A172 (cell line): Measurements from ENCODE around the gene PHC1. TPM values are rescaled to one million over a fixed set of nuclear protein-coding genes. Genes with fewer than 3 reads are reported as not detected.
"Not testable (repeated sequence)": the region's sequence is repeated elsewhere in the genome, so short reads cannot be mapped to it uniquely, and the experiment has no call there.

Experiments
- DNase-seq: peaks from one replicate; pipeline ENCODE4 v3.0.0-alpha.2; 2015; ENCODE audit warnings: low spot score
- total RNA-seq: library from RNA; depleted of rRNA; stranded (reverse); fragments of >200 nt; shearing (Covaris generic); gene quantifications from 2 replicates; pipeline ENCODE4 v1.2.3, GENCODE V29; 2014; rRNA removed

The PHC1 gene
- total RNA-seq, result 6.6 and 7.3 TPM in 2 replicates

DNA sequence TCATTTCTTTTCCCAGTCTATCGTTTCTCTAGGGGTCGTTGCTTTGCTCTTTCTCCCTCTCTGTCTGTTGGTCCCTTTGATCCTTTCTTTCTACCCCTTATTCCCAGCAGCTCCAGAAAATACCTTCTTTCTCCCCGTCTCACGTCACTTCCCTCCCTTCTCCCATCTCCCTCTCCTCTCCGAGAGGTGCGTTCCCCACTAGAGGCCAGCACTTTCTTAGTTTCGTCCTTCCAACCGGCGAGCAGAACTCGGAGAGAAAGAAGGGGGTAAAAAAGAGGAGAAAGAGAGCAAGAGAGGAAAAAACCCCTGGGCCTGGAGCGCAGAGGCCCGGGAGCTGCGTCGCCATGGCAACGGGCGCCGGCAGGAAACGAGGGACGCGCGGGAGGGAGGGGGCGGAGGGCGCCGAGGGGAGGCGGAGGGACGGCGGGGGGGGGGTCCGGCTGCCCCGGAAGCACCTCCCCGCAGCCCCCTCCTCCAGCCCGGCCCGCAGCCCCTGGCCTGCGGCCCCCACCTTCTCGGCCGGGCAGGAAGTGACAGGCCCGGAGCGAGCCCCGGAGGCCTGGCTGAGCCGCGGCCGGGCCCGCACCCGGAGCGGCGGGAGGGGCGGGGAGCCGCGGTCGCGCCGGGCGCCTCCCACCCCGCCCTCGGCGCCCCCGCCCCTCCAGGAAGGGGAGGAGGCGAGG is at the start of gene PHC1:
Gene PHC1, plus strand, starts transcription at position 477 of the 683 bp plus-strand sequence. CDS start 3,169 bp downstream, outside the sequence.
- DNase-seq, result peak; percentile 39

DNA sequence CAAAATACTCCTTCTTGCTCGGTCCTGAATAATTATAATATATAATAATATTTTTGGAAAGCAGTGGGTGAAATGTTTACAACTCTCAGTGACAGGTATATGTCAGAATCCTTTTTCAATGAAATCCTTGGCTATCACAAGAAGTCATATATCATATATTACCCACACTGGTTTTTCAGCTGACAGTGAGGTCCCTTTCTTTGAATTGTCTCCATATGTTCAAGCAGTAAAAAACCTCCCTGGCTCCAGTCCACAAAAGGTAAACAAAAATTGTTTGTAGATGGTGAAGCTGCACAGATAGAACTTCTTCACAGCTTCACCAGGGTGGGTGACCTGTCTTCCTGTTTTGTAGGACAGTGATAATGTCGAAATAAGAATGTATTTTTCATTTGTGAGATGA is 47.9 kb upstream of the PHC1 start:
- DNase-seq, result no peak

DNA sequence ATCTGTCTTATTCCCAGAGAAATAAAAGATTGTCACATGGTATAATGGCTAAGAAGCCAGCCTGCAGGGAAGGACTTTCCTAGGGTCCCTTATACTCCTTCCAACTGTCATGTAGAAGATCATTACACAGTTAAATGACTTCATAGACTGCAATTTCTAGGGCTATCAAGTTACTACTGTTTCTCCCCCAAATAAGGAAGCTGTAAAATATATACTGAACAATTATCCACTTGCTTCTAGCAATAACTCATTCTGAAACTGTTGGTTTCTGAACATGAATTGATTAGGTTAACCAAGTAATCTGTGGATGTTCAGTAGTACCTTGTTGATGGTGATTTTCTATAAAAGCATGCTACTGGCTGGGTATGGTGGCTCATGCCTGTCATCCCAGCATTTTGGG is 47.3 kb upstream of the PHC1 start:
- DNase-seq, result no peak

DNA sequence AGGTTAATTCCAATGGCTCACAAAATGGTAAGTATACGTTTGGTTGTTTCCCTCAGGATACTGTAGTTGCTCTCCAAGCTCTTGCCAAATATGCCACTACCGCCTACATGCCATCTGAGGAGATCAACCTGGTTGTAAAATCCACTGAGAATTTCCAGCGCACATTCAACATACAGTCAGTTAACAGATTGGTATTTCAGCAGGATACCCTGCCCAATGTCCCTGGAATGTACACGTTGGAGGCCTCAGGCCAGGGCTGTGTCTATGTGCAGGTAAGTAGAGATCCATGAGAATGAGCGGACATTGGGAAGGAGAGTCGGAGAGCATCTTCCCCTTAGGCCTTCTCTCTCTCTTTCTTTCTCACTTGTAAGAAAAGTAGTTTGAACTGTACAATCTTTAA is 46.5 kb upstream of the PHC1 start:
- DNase-seq, result no peak

DNA sequence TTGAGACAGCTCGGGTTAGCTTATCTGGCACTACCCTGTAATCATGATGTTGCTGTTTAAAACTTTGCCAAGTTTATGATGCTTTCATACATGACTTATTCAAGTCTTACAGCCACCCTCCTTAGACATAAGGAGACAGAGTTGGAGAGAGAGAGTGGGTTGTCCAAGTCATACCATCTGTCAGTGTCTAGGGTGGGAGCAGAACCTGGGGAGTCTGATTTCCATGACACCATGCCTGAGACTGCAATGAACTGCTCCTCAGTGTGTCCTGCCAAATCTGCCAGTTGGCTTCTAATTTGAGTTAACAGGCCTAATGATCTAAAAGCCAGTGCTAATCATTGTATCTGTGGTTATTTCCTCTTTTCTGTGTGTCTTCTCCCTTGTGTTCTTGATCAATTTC is 43.7 kb upstream of the PHC1 start:
- no peak for DNase-seq

DNA sequence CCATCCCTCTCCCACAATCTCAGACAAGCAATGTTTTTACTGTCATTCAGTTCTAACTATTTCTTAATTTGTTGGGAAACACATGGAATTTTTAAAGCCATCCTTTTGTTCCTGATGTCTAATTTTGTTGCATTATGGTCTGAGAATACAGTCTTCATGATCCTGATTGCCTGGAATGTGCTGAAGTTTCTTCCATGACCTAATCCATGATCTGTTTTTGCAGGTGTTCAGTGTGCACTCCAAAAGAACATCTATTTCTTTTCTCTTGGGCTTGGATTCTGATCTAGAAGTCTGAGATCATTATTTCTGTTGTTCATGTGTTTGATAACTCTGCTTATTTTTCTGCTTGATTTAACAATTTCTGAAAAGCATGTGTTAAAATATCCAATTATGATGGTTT is 43.2 kb upstream of the PHC1 start:
- DNase-seq, result no peak

DNA sequence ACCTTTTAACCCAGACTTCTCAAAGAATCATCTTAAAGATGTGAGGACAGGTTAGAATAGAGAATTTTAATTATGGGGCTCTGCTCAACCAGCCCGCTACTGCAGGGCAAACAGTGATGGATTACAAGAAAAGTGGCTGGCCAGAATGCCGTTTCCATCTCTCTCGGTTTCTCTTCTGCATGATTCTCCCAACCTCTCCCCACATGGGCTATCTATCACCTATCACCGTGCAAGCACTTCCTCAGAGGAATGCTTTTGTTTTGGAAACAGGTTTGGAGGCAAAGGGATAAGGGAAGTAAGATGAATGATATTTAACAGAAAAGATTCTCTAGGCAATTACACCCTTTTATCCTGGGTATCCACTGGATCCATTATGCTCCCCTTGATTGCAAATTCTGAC is 37.4 kb upstream of the PHC1 start:
- DNase-seq, result no peak

DNA sequence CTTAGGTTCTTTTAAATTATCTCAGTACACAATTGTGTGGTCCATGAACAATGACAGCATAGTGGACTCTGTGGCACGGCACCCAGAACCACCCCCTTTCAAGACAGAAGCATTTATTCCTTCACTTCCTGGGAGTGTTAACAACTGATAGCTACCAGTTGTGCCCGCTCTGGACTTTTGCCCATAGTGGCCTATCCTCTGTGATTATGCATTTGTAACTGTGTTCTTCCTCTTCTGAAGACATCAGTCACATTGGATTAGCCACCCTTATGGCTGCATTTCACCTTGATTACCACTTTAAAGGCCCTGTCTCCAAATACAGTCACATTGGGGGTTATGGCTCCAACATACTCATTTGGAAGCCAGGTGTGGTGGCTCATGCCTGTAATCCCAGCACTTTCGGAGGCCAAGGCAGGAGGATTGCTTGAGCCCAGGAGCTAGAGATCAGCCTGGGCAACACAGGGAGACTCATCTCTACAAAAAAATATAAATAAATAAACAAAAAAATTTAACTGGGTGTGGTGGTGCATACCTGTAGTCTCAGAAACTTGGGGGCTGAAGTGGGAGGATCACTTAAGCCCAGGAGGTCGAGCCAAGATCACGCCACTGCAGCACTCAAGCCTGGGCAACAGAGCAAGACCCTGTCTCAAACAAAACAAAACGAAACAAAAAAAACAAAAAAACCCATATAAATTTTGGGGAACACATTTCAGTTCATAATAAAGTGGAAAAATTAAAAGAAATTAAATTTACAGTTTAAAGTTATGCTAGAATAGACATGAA is 27.6 kb upstream of the PHC1 start:
- DNase-seq, result no peak

DNA sequence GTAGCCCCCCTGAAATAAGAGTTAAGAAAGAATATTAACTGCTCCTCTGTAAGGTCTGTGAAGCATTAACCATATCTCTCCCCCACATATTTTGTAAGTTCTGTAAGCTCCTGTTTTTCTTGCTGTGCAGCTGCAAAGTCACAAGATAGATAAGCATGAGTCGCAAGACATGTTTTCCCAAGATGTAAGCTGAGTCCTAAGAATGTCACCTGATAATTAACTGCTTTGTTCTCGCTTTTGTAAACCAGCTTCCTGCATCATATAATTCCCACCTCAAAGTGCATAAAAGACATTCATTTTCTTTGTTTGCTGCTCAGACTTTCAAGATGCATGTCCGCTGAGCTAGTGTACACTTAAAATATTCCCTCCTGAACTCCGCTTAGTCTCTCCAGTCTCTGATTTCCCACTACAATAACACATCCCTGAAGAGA is 27.0 kb upstream of the PHC1 start:
- peak; percentile 7 for DNase-seq

DNA sequence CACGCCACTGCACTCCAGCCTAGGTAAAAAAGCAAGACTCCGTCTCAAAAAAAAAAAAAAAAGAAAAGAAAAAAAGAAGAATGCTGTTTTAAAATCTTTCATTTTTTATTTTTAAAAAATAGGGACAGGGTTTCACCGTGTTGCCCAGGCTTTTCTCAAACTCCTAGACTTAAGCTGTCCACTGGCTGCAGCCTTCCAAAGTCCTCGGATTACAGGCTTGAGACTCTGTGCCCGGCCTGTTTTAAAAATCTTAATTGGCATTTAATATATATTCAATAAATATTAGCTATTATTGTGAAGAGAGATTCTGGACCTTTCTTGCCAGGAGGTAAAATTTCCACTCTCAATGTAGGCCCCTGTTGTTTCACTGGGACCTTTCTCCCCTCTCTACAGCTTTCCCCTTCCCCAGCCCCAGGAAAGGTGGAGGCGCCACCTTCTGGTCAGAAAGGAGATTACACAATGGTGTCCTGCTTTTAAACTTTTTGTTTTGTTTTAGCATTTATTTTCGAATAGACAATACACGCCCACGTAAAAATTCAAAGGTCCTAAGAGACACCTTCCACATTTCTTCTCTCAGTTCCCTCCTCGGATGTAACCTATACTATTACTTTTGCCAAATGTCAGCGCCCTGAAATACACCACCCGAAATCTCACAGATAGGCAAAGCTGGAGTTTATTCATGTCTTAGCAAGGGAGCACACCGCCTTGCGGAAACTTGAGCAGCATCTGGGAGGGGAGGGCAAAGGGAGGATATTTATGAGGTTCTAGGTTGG is 23.8 kb upstream of the PHC1 start:
- DNase-seq, result peak; percentile 3

DNA sequence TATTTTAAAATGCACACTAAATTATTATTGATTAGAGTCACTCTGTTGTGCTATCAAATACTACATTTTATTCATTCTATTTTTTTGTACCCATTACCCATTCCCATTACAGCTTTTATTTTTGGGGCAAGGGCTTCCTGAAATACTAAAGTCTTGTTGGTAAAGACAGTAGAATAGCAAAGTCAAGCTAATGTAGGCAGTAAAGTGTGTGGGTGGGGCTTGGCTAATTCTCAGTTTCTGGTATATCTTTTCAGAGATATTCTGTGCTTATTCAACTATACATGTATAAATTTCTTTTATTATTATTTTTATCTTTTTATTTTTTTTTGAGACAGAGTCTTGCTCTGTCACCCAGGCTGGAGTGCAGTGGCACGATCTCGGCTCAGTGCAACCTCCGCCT is 22.3 kb upstream of the PHC1 start:
- no peak for DNase-seq

DNA sequence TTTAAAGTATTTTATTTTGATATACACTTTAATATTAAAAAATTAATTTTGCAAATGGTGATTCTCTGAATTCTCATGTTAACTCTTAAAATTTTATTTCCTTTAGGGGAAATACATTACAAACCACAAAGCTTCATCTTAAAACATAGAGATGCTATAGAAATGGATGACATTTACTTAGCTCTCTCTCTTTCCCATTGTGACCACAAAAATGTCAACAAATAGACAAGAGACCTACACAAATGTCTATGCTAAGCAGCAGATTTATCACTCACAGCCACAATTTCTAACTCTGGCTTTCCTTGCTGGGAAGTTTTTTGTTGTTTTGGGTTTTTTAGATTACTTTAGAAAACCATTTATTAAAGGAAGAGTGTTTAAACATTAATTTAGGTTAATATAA is 19.9 kb upstream of the PHC1 start:
- DNase-seq, result no peak

DNA sequence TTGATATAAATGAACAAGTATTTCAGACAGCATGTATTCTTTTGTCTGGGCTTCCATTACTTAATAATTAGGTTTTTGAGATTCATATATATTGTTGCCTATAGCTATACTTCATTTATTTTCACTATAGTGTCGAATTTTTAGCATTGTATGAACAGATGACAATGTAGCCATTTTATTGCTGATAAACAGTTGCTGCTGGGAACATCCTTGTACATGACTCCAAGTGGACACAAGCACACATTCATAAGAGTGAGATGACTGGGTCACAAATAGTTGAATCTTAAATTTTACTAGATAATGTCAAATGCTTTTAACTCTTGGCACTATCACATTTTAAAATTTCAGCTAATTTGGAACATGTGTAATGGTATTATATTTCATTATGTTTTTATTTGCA is 19.3 kb upstream of the PHC1 start:
- DNase-seq, result no peak

DNA sequence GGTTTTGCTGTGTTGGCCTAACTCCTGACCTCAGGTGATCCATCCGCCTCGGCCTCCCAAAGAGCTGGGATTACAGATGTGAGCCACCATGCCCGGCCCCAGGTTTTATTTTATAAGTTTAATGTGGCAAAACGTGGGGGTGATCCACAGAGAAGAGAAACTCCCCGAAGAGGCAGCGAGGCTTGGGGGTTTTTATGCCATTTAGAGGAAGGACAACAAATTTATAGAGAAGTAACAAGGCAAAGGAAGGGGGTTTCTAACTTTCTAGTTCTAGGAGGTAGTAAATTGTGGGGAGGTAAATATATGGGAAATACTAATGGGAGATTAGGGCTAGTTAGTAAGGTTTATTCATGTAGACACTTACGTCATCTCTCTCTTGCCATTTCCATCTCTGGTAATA is 17.2 kb upstream of the PHC1 start:
- no peak for DNase-seq

DNA sequence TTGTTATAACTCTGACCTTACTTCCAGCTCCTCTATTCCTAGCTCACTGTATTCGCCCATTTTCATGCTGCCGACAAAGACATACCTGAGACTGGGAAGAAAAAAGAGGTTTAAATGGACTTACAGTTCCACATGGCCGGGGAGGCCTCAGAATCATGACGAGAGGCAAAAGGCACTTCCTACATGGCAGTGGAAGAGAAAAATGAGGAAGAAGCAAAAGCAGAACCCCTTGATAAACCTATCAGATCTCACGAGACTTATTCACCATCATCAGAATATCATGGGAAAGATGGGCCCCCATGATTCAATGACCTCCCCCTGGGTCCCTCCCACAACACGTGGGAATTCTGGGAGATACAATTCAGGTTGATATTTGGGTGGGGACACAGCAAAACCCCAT is 14.5 kb upstream of the PHC1 start:
- DNase-seq, result no peak

DNA sequence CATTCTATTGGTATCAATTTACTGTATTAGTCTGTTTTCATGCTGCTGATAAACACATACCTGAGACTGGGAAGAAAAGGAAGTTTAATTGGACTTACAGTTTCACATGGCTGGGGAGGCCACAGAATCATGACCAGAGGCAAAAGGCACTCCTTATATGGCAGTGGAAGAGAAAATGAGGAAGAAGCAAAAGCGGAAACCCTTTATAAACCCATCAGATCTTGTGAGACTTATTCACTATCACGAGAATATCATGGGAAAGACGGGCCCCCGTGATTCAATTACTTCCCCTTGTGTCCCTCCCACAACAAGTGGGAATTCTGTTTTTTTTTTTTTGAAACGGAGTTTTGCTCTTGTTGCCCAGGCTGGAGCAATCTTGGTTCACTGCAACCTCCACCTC is 11.6 kb upstream of the PHC1 start:
- not testable (repeated sequence) for DNase-seq

DNA sequence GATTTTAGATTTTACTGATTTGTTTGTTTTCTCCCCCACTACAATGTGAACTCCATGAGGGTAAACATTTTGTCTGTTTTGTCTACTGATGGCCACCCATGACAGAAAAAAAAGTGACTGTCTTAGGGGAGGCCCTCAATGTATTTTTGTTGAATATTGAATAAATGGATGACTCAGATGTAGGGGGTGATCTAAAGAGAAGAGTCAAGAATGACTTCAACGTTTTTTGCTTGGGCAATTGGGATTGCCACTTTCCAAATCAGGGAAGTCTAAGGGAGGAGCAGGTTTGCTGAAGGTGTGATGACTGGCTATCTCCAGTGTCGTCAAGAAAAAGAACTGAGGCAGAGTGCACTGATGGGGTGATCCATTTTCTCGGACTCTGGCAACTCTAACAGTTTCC is 10.7 kb upstream of the PHC1 start:
- DNase-seq, result no peak

DNA sequence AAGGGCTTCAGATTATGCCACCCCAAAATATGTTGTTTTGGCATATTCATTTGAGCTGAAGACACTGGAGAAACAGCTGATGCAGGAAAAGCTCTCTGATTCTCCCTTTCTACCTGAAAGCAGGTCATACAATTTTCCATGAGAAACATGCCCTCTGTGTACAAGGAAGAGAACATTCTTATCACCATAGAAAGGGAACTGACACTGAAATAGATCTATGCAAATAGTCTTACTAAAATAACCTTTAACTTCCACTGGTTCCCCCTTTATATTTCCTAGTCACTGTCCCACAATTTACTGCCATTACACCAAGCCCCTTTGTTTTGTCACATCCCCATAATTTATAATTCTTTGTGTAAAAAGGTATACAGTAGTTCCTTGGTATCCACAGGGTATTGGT is 9.6 kb upstream of the PHC1 start:
- no peak for DNase-seq

DNA sequence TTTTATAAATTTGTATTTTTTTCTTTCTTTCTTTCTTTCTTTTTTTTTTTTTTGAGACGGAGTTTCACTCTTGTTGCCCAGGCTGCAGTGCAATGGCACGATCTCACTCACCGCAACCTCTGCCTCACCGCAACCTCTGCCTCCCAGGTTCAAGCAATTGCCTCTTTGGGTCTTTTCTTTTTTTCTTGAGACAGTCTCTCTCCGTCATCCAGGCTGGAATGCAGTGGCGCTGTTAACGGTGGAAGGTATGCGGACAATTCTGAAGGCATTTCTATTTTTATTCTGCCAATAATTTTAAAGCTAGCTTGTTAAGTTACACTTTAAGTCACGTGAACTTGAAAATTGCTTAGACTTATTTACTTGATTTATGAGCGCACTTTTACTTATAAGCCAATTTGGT is 8.8 kb upstream of the PHC1 start:
- DNase-seq, result no peak

DNA sequence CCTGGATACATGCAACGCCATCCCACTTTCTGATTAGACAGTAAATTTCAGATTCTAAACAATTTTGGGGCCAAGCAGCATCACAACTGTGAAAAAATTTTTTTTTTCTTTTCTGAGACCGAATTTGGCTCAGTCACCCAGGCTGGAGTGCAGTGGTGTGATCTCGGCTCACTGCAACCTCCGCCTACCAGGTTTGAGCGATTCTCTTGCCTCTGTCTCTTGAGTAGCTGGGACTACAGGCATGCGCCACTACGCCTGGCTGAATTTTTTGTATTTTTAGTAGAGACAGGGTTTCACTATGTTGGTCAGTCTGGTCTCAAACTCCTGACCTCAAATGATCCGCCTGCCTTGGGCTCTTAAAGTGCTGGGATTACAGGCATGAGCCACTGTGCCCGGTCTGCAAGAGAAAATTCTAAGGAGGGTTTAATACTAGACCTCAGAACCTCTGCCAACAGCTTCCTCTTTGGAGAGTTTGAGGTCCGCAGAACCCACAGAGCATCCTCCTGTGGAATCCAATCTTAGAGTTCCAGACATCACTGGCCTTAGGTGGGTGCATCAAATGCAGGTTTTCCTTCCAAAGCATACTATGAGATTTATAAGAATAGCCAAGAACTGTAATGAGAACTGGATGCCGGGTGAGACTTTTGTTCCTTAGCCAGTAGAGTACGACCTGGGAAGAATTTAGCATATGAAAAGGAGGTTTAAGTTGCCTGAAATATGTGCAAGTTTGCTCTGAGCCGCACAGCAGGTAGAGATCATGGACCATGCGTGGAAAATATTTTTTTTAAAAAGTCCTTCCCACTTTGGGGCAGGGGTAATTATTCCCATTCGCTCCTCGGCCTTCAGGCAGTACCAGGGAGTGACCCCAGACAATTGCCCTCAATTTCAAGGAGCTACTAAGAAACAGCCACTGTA is 7.8 kb upstream of the PHC1 start:
- DNase-seq, result no peak

DNA sequence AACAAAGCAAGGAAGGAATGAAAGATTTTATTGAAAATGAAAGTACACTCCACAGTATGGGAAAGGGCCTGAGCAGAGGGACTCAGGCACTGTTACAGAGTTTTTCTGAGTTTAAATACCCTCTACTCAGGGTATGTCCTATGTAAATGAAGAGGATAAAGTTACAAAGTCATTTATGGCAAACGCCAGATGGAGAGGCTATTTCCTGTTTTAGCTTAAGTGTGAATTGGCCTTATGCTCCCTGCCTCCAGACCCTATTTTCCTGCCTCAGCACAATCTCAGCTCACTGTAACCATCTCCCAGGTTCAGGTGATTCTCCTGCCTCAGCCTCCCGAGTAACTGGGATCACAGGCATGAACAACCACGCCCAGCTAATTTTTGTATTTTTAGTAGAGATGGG is 6.8 kb upstream of the PHC1 start:
- no peak for DNase-seq

DNA sequence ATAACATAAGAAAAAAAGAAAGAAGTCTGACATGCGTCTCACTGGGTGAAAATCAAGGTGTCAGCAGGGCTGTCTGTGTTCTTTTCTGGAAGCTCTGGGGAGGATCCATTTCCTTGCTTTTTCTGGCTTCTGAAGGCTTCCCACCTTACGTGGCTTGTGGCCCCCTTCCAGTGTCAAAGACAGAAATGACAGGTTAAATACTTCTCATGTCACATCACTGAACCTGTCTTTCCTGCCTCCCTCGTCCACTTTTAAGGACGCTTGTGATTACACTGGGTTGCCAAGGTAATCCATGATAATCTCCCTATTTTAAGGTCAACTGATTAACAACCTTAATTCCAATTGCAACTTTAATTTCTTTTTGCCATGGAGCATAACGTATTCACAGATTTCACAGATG is 4.6 kb upstream of the PHC1 start:
- DNase-seq, result no peak
